ENCODE results near the gene PTAFR. TPM values are rescaled to one million over a fixed set of nuclear protein-coding genes. Genes with fewer than 3 reads are reported as not detected.

The PTAFR gene
- total RNA-seq, 1 experiment from 2014 or later, result 0.55 TPM

GRCh38 chr1:28099050-28099769, 77.3 kb downstream of the PTAFR start:
- DNase-seq, result no peak
- Histone ChIP-seq H3K27me3 (ENCODE audit: control insufficient read depth, insufficient read depth, low read length) (no peaks in the 10 kb centered on the region), H3K36me3 (replicated peaks; ENCODE audit: control insufficient read depth, insufficient read depth, low read length) (no peaks in the 10 kb centered on the region), H3K4me3 (ENCODE audit: insufficient read depth, low read depth, low read length) (no peak overlapping the region)

Other genes with a start within 250 kb of the PTAFR start
- gene SMPDL3B, start 241.7 kb downstream of the PTAFR start, total RNA-seq (2014; rRNA removed; shearing (Covaris generic)), result 8.6 and 14.8 TPM in 2 replicates
- 23.3 and 25.0 TPM in 2 replicates for gene XKR8, start 216.7 kb downstream of the PTAFR start, total RNA-seq (2014; rRNA removed; shearing (Covaris generic))
- gene EYA3, start 88.1 kb downstream of the PTAFR start, total RNA-seq (2014; rRNA removed; shearing (Covaris generic)), result 26.6 and 38.3 TPM in 2 replicates
- gene DNAJC8, start 56.3 kb upstream of the PTAFR start, total RNA-seq (2014; rRNA removed; shearing (Covaris generic)), result 115 and 117 TPM in 2 replicates
- 211 and 240 TPM in 2 replicates for gene ATP5IF1, start 59.4 kb upstream of the PTAFR start, total RNA-seq (2014; rRNA removed; shearing (Covaris generic))
- gene SESN2, start 82.8 kb upstream of the PTAFR start, total RNA-seq (2014; rRNA removed; shearing (Covaris generic)), result 34.9 and 36.0 TPM in 2 replicates
- 25.0 and 32.4 TPM in 2 replicates for gene MED18, start 152.3 kb upstream of the PTAFR start, total RNA-seq (2014; rRNA removed; shearing (Covaris generic))
- gene PHACTR4, start 193.1 kb upstream of the PTAFR start, total RNA-seq (2014; rRNA removed; shearing (Covaris generic)), result 16.9 and 23.0 TPM in 2 replicates